ENCODE results near the gene COQ5.

DNA sequence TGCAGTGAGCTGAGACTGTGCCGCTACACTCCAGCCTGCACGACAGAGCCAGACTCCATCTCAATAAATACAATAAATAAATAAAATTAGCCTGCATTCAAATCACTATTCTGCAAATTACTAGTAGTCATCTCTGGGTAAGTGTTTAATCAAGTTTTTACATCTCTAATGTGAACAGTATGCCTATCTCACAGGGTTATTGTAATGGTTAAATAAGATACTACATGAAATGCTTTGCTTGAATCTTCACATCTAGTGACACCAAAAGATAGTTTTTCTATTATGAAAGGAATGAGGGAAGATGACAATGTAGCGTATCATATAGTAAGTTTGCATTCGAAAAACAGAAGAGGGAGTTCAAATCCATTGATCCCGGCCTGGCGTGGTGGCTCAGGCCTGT is 61.5 kb downstream of the COQ5 start:
- no peak for TF ChIP-seq CTCF (IDR thresholded peaks at IDR 0.05; ENCODE audit: low read depth, low read length)
- TF ChIP-seq EZH2phosphoT487 (IDR thresholded peaks at IDR 0.05; ENCODE audit: low read depth) = no peak

All from OCI-LY3 (cell line).